GM19193 (cell line): ENCODE measurements around the gene ZNF618.

Source experiments
- POLR2A ChIP-seq: IDR thresholded peaks from 4 replicates; pipeline ENCODE4 v1.6.1; 2011; ENCODE audit not compliant: insufficient read depth, insufficient read length; ENCODE audit errors: extremely low read depth

Gene ZNF618

GRCh38 chr9:114072184-114073140, 196.4 kb downstream of the ZNF618 start:
- no peak for TF ChIP-seq POLR2A

- no peak for TF ChIP-seq POLR2A
Measured at GRCh38 chr9:114075602-114076001, 199.5 kb downstream of the ZNF618 start.

- TF ChIP-seq POLR2A, result no peak
Measured at GRCh38 chr9:114076237-114077161, 200.4 kb downstream of the ZNF618 start.

- TF ChIP-seq POLR2A, result no peak
Measured at GRCh38 chr9:114077162-114077837, 201.2 kb downstream of the ZNF618 start.

GRCh38 chr9:114078021-114078780, 202.1 kb downstream of the ZNF618 start, which contains the start of gene AMBP:
TSS of gene AMBP (minus strand) at chr9:114078300. CDS start at chr9:114078209, 91 bp downstream.
- no peak for TF ChIP-seq POLR2A

- no peak for TF ChIP-seq POLR2A
Measured at GRCh38 chr9:114078781-114079156, 202.7 kb downstream of the ZNF618 start.

- no peak for TF ChIP-seq POLR2A
Measured at GRCh38 chr9:114080195-114080772, 204.2 kb downstream of the ZNF618 start.

GRCh38 chr9:114080773-114081440, 204.8 kb downstream of the ZNF618 start:
- TF ChIP-seq POLR2A, result no peak

- TF ChIP-seq POLR2A, result no peak
Measured at GRCh38 chr9:114081441-114082016, 205.4 kb downstream of the ZNF618 start.

- no peak for TF ChIP-seq POLR2A
Measured at GRCh38 chr9:114082017-114082762, 206.1 kb downstream of the ZNF618 start.

GRCh38 chr9:114083666-114084065, 207.6 kb downstream of the ZNF618 start:
- no peak for TF ChIP-seq POLR2A
